ENCODE results near the gene YWHAQ.
"Not testable (repeated sequence)": the region's sequence is repeated elsewhere in the genome, so short reads cannot be mapped to it uniquely, and the experiment has no call there.

YWHAQ gene

GRCh38 chr2:9552219-9553178, 78.3 kb downstream of the YWHAQ start:
- DNase-seq (ENCODE audit: low read depth in 3 of 3), result no peak

GRCh38 chr2:9550859-9551391, 79.9 kb downstream of the YWHAQ start:
- DNase-seq (ENCODE audit: low read depth in 3 of 3), result not testable (repeated sequence)

- DNase-seq (ENCODE audit: low read depth in 3 of 3), result no peak
These were observed 81.4 kb downstream of the YWHAQ start for GRCh38 chr2:9549420-9549819.

GRCh38 chr2:9548506-9548905, 82.3 kb downstream of the YWHAQ start:
- no peak for DNase-seq (ENCODE audit: low read depth in 3 of 3)

- no peak for DNase-seq (ENCODE audit: low read depth in 3 of 3)
These were observed 83.4 kb downstream of the YWHAQ start for GRCh38 chr2:9547262-9547991.

- DNase-seq (ENCODE audit: low read depth in 3 of 3), result no peak
These were observed 85.3 kb downstream of the YWHAQ start for GRCh38 chr2:9545502-9545901.

- no peak for DNase-seq (ENCODE audit: low read depth in 3 of 3)
These were observed 87.2 kb downstream of the YWHAQ start for GRCh38 chr2:9543557-9543956.

GRCh38 chr2:9539531-9539930, 91.3 kb downstream of the YWHAQ start:
- DNase-seq (ENCODE audit: low read depth in 3 of 3), result no peak

GRCh38 chr2:9538000-9538507, 92.7 kb downstream of the YWHAQ start:
- DNase-seq (ENCODE audit: low read depth in 3 of 3), result no peak

- no peak for DNase-seq (ENCODE audit: low read depth in 3 of 3)
These were observed 94.3 kb downstream of the YWHAQ start for GRCh38 chr2:9536504-9536903.

- DNase-seq (ENCODE audit: low read depth in 3 of 3), result no peak
These were observed 95.6 kb downstream of the YWHAQ start for GRCh38 chr2:9535177-9535576.
